ENCODE results near the gene SHROOM1. TPM values are rescaled to one million over a fixed set of nuclear protein-coding genes. Genes with fewer than 3 reads are reported as not detected.
A peak's percentile ranks its signal among the peaks of the same experiment; 100 is the strongest.

Gene SHROOM1
- total and polyA plus RNA-seq, 9 donors = 3.8 to 22.4 (median 8.5) TPM

DNA sequence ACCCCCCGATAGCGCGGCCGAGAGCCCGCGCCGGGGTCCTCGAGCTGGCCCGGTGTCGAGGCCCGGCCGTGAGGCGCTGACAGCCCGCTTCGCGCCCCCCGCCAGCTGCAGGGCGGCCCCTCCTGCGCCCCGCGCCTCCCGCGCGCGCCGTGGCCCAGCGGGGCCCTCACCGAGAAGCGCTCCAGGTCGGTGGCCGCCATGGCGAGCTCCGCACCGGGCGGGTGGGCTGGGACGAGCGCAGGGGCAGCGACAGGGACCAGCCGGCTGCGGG is 53.6 kb downstream of the SHROOM1 start:
- H3K27me3 ChIP-seq = no peaks in the 10 kb centered on the region
- intact Hi-C loops (cut with DNase I) = loop anchor here in 1 of 4 donors (5.0 kb wide), 1 partner anchor 45 kb away; no protein-coding TSS in a partner anchor
- TF ChIP-seq POLR2A (IDR thresholded peaks at IDR 0.05) (no peak), EP300 (IDR thresholded peaks at IDR 0.05) (no peak)
- TF ChIP-seq, protein P1, sequence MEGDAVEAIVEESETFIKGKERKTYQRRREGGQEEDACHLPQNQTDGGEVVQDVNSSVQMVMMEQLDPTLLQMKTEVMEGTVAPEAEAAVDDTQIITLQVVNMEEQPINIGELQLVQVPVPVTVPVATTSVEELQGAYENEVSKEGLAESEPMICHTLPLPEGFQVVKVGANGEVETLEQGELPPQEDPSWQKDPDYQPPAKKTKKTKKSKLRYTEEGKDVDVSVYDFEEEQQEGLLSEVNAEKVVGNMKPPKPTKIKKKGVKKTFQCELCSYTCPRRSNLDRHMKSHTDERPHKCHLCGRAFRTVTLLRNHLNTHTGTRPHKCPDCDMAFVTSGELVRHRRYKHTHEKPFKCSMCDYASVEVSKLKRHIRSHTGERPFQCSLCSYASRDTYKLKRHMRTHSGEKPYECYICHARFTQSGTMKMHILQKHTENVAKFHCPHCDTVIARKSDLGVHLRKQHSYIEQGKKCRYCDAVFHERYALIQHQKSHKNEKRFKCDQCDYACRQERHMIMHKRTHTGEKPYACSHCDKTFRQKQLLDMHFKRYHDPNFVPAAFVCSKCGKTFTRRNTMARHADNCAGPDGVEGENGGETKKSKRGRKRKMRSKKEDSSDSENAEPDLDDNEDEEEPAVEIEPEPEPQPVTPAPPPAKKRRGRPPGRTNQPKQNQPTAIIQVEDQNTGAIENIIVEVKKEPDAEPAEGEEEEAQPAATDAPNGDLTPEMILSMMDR (IDR thresholded peaks at IDR 0.05) = no peak
- peak overlapping the region; percentile 67 to 78 for H3K27ac ChIP-seq
- DNase-seq = peak in 1 of 5 donors; percentile 41
- peak overlapping the region; percentile 80 for H3K4me3 ChIP-seq
- 0 to 1% (median 0%) methylated on average over 5 to 40 of the region's 40 CpGs for WGBS, 3 donors
- peaks cover 7% of the 10 kb centered on the region for H3K4me1 ChIP-seq (ENCODE audit: insufficient read depth)
- H3K9me3 ChIP-seq = no peaks in the 10 kb centered on the region
- no peaks in the 10 kb centered on the region for H3K36me3 ChIP-seq

- H3K27ac ChIP-seq = peak overlapping the region; percentile 67 to 78
- intact Hi-C loops (cut with DNase I) = loop anchor here in 1 of 4 donors (5.0 kb wide), 1 partner anchor 46 kb away; no protein-coding TSS in a partner anchor
These were observed 54.1 kb downstream of the SHROOM1 start for GRCh38 chr5:132776131-132776937.

DNA sequence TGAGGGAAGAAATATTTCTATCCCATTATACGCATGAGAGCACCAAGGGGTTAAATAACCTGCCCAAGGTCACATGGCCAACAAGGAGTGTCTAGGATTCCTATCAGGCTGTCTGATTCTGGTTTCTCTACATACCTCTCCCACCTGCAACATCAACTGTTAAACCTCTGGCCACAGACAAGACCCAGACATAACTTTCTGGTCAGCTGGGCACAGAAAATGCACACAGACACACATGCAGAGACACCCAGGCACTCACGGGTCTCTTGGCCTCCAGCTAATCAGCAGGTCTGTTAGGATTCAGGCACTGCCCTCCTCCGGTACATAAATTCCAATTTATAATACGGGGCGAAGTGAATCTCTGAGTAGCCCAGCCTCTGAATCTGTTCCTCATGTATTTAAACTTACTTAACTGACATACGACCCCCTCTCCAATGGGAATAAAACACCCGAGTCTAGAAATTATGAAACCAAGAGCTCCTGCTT is 54.9 kb downstream of the SHROOM1 start:
- no peaks in the 10 kb centered on the region for H3K9me3 ChIP-seq
- H3K4me1 ChIP-seq (ENCODE audit: insufficient read depth) = peaks cover 16% of the 10 kb centered on the region
- TF ChIP-seq POLR2A (IDR thresholded peaks at IDR 0.05) (no peak), EP300 (IDR thresholded peaks at IDR 0.05) (no peak)
- TF ChIP-seq, protein P1 (IDR thresholded peaks at IDR 0.05) = no peak
- intact Hi-C loops (cut with DNase I) = loop anchor here in 1 of 4 donors (5.0 kb wide), 1 partner anchor 47 kb away; no protein-coding TSS in a partner anchor
- no peak for DNase-seq
- no peaks in the 10 kb centered on the region for H3K36me3 ChIP-seq
- H3K27me3 ChIP-seq = no peaks in the 10 kb centered on the region
- H3K4me3 ChIP-seq = peak overlapping the region; percentile 80
- H3K27ac ChIP-seq = peak overlapping the region in 1 of 2 donors; percentile 78
- WGBS, 3 donors = 28 to 29% (median 29%) methylated on average over 7 of the region's 7 CpGs

More at GRCh38 chr5:132776131-132776937, 54.1 kb downstream of the SHROOM1 start:
- peak overlapping the region; percentile 80 for H3K4me3 ChIP-seq
- no peaks in the 10 kb centered on the region for H3K36me3 ChIP-seq
- no peaks in the 10 kb centered on the region for H3K27me3 ChIP-seq
- TF ChIP-seq, protein P1 (IDR thresholded peaks at IDR 0.05) = no peak
- TF ChIP-seq POLR2A (IDR thresholded peaks at IDR 0.05) (no peak), EP300 (IDR thresholded peaks at IDR 0.05) (no peak)
- no peaks in the 10 kb centered on the region for H3K9me3 ChIP-seq
- DNase-seq = peak; percentile 26 to 67 (median 53)
- 2 to 3% (median 2%) methylated on average over 29 to 39 of the region's 39 CpGs for WGBS, 3 donors
- H3K4me1 ChIP-seq (ENCODE audit: insufficient read depth) = peaks cover 12% of the 10 kb centered on the region

GRCh38 chr5:132774896-132775295 is 55.6 kb downstream of the SHROOM1 start:
- Histone ChIP-seq H3K27ac (no peak overlapping the region), H3K36me3 (no peaks in the 10 kb centered on the region), H3K4me1 (ENCODE audit: insufficient read depth) (peaks cover 16% of the 10 kb centered on the region), H3K27me3 (no peaks in the 10 kb centered on the region), H3K4me3 (no peak overlapping the region), H3K9me3 (no peaks in the 10 kb centered on the region)
- TF ChIP-seq EP300 (IDR thresholded peaks at IDR 0.05) = no peak
- TF ChIP-seq, protein P1 (IDR thresholded peaks at IDR 0.05) = no peak
- TF ChIP-seq POLR2A (IDR thresholded peaks at IDR 0.05) = no peak
- WGBS, 3 donors = 70 to 85% (median 85%) methylated on average over 5 of the region's 5 CpGs
- no peak for DNase-seq
- intact Hi-C loops (cut with DNase I) = loop anchor here in 1 of 4 donors (5.0 kb wide), 1 partner anchor 47 kb away; no protein-coding TSS in a partner anchor

All from ovary (tissue), 9 donors.